ENCODE measurements around the gene ATOSA. TPM values are rescaled to one million over a fixed set of nuclear protein-coding genes. Genes with fewer than 3 reads are reported as not detected.

Gene ATOSA
- total RNA-seq, 1 experiment from 2014 or later, result 35.7 TPM

- ChIA-PET POLR2A (ENCODE audit: unreplicated experiment) (interaction anchor here (0.6 kb wide), 1 partner anchor 8 kb away, joined by 3 read pairs; no protein-coding TSS in a partner anchor), CTCF (no interaction called here)
- Histone ChIP-seq H3F3A (ENCODE audit: insufficient read depth, low read depth) (no peaks in the 10 kb centered on the region; the same call in 1 of the 2 replicates), H3K4me3 (no peak overlapping the region), H3K4me2 (no peak overlapping the region), H3K9me2 (ENCODE audit: insufficient read depth) (no peaks in the 10 kb centered on the region), H3K9me3 (ENCODE audit: insufficient read depth, low read depth) (no peaks in the 10 kb centered on the region), H3K27ac (no peak overlapping the region), H3K36me3 (ENCODE audit: low read depth) (no peaks in the 10 kb centered on the region), H3K27me3 (ENCODE audit: insufficient read depth, low read depth) (no peaks in the 10 kb centered on the region), H3K79me2 (ENCODE audit: low read depth) (no peaks in the 10 kb centered on the region), H2AFZ (no peak overlapping the region), H3K4me1 (replicated peaks; ENCODE audit: insufficient read depth) (peaks cover 13% of the 10 kb centered on the region), H4K20me1 (ENCODE audit: insufficient read depth) (no peaks in the 10 kb centered on the region; the same call in 1 of the 2 replicates)
- BruUV-seq (replicated peaks), result no TSS peak
- DNase-seq, result no peak
- TF ChIP-seq EZH2 (IDR thresholded peaks at IDR 0.05; ENCODE audit: low read depth) (no peak), CTCF (conservative IDR thresholded peaks at IDR 0.05) (no peak)
- intact Hi-C loops (cut with micrococcal nuclease; ENCODE audit: unreplicated experiment), result no loop called here
Measured at GRCh38 chr15:52656412-52656811, 22.8 kb downstream of the ATOSA start.

GRCh38 chr15:52653431-52653964, 25.7 kb downstream of the ATOSA start:
- H3K4me1 ChIP-seq (replicated peaks; ENCODE audit: insufficient read depth), result peaks cover 13% of the 10 kb centered on the region

GRCh38 chr15:52652984-52653383, 26.2 kb downstream of the ATOSA start:
- POLR2A ChIA-PET (ENCODE audit: unreplicated experiment), result interaction anchor here (0.6 to 0.7 kb wide), 2 partner anchors 77 to 391 kb away, joined by 3 to 4 read pairs; no protein-coding TSS in a partner anchor
- Histone ChIP-seq H3K36me3 (ENCODE audit: low read depth) (no peaks in the 10 kb centered on the region), H3K4me2 (peak overlapping the region; percentile 21; the same call in 1 of the 2 replicates), H4K20me1 (ENCODE audit: insufficient read depth) (no peaks in the 10 kb centered on the region), H3K27ac (peak overlapping the region; percentile 31), H2AFZ (no peak overlapping the region), H3F3A (ENCODE audit: insufficient read depth, low read depth) (no peaks in the 10 kb centered on the region; the same call in 1 of the 2 replicates), H3K27me3 (ENCODE audit: insufficient read depth, low read depth) (no peaks in the 10 kb centered on the region), H3K4me1 (replicated peaks; ENCODE audit: insufficient read depth) (peaks cover 13% of the 10 kb centered on the region), H3K4me3 (no peak overlapping the region), H3K9me3 (ENCODE audit: insufficient read depth, low read depth) (no peaks in the 10 kb centered on the region), H3K9me2 (ENCODE audit: insufficient read depth) (no peaks in the 10 kb centered on the region), H3K79me2 (ENCODE audit: low read depth) (no peaks in the 10 kb centered on the region)
- no TSS peak for BruUV-seq (replicated peaks)
- DNase-seq, result peak in 1 of 2 experiments; percentile 13
- intact Hi-C loops (cut with micrococcal nuclease; ENCODE audit: unreplicated experiment), result loop anchor here (1.0 kb wide), 1 partner anchor 25 kb away; no protein-coding TSS in a partner anchor
- CTCF ChIA-PET, result no interaction called here
- TF ChIP-seq EZH2 (IDR thresholded peaks at IDR 0.05; ENCODE audit: low read depth), result no peak
- no peak for TF ChIP-seq CTCF (conservative IDR thresholded peaks at IDR 0.05)

More at GRCh38 chr15:52653431-52653964, 25.7 kb downstream of the ATOSA start:
- Histone ChIP-seq H3K4me3 (no peak overlapping the region), H2AFZ (no peak overlapping the region), H3K9me2 (ENCODE audit: insufficient read depth) (no peaks in the 10 kb centered on the region), H3K27me3 (ENCODE audit: insufficient read depth, low read depth) (no peaks in the 10 kb centered on the region), H3K79me2 (ENCODE audit: low read depth) (no peaks in the 10 kb centered on the region), H3K9me3 (ENCODE audit: insufficient read depth, low read depth) (no peaks in the 10 kb centered on the region), H4K20me1 (ENCODE audit: insufficient read depth) (no peaks in the 10 kb centered on the region), H3K27ac (peak overlapping the region; percentile 31), H3F3A (ENCODE audit: insufficient read depth, low read depth) (no peaks in the 10 kb centered on the region; the same call in 1 of the 2 replicates), H3K36me3 (ENCODE audit: low read depth) (no peaks in the 10 kb centered on the region), H3K4me2 (peak overlapping the region; percentile 21)
- ChIA-PET POLR2A (ENCODE audit: unreplicated experiment) (interaction anchor here (0.6 to 0.7 kb wide), 3 partner anchors 26 to 391 kb away, joined by 3 to 4 read pairs (median 4); no protein-coding TSS in a partner anchor), CTCF (no interaction called here)
- no peak for TF ChIP-seq CTCF (conservative IDR thresholded peaks at IDR 0.05)
- TF ChIP-seq EZH2 (IDR thresholded peaks at IDR 0.05; ENCODE audit: low read depth), result no peak
- peak; percentile 37 to 70 for DNase-seq
- intact Hi-C loops (cut with micrococcal nuclease; ENCODE audit: unreplicated experiment), result loop anchor here (1.0 kb wide), 1 partner anchor 25 kb away; no protein-coding TSS in a partner anchor
- BruUV-seq (replicated peaks), result no TSS peak

Measured in PC-9 (cell line).